Activated CD4-positive, alpha-beta T cell treated with anti-CD3 and anti-CD28 coated beads, Interleukin-2, amount 10 ng/mL, durations not matched to agents 24 days and 14 days (primary cell): ENCODE results near the gene ST6GALNAC5. TPM values are rescaled to one million over a fixed set of nuclear protein-coding genes. Genes with fewer than 3 reads are reported as not detected.
"Not testable (repeated sequence)": the region's sequence is repeated elsewhere in the genome, so short reads cannot be mapped to it uniquely, and the experiment has no call there.

ENCODE experiments used
- DNase-seq: peaks from one replicate; pipeline ENCODE4 v3.0.0; 2022
- H3K27ac Mint-ChIP-seq: one replicate; pipeline ENCODE4 v1.8.0; 2022; ENCODE audit warnings: mild to moderate bottlenecking, mixed read lengths
- H3K27me3 Mint-ChIP-seq: one replicate; pipeline ENCODE4 v1.8.0; 2022; ENCODE audit warnings: mixed read lengths
- H3K36me3 Mint-ChIP-seq: one replicate; pipeline ENCODE4 v1.8.0; 2022; ENCODE audit warnings: low read depth, mild to moderate bottlenecking, mixed read lengths
- H3K4me1 Mint-ChIP-seq: one replicate; pipeline ENCODE4 v1.8.0; 2021; ENCODE audit warnings: mixed read lengths
- H3K4me3 Mint-ChIP-seq: one replicate; pipeline ENCODE4 v1.8.0; 2022; ENCODE audit warnings: mild to moderate bottlenecking, moderate library complexity, mixed read lengths
- H3K9me3 Mint-ChIP-seq: one replicate; pipeline ENCODE4 v1.8.0; 2021; ENCODE audit warnings: mixed read lengths
- intact Hi-C: fragments of 100-400 bp; cut with micrococcal nuclease; formaldehyde crosslinking; loops from one replicate; pipeline ENCODE4 v1.15.1; 2023
- total RNA-seq: library from RNA; stranded (reverse); gene quantifications from 2 replicates; pipeline ENCODE4 v1.2.3, GENCODE V29; 2022

ST6GALNAC5 gene
- total RNA-seq, 1 donor from 2014 or later: not detected

GRCh38 chr1:76876655-76877395, 9.5 kb downstream of the ST6GALNAC5 start:
- Mint-ChIP-seq H3K9me3 (peaks cover 6% of the 10 kb centered on the region), H3K36me3 (no peaks in the 10 kb centered on the region), H3K27ac (no peak overlapping the region), H3K27me3 (peaks cover 6% of the 10 kb centered on the region), H3K4me3 (no peak overlapping the region), H3K4me1 (no peaks in the 10 kb centered on the region)
- intact Hi-C loops: no loop called here
- DNase-seq: no peak

GRCh38 chr1:76879014-76879413, 11.7 kb downstream of the ST6GALNAC5 start:
- H3K27ac Mint-ChIP-seq, H3K4me3 Mint-ChIP-seq, H3K27me3 Mint-ChIP-seq, H3K9me3 Mint-ChIP-seq, intact Hi-C loops, DNase-seq, H3K4me1 Mint-ChIP-seq, H3K36me3 Mint-ChIP-seq: not testable (repeated sequence)

GRCh38 chr1:76881762-76882161, 14.5 kb downstream of the ST6GALNAC5 start:
- intact Hi-C loops: no loop called here
- H3K27ac Mint-ChIP-seq: no peak overlapping the region
- no peaks in the 10 kb centered on the region for H3K9me3 Mint-ChIP-seq
- H3K27me3 Mint-ChIP-seq: peaks cover 6% of the 10 kb centered on the region
- H3K4me3 Mint-ChIP-seq: no peak overlapping the region
- DNase-seq: no peak
- H3K4me1 Mint-ChIP-seq: no peaks in the 10 kb centered on the region
- H3K36me3 Mint-ChIP-seq: no peaks in the 10 kb centered on the region

- no peak for DNase-seq
- peaks cover 8% of the 10 kb centered on the region for H3K27me3 Mint-ChIP-seq
- no peaks in the 10 kb centered on the region for H3K9me3 Mint-ChIP-seq
- H3K4me1 Mint-ChIP-seq: no peaks in the 10 kb centered on the region
- intact Hi-C loops: no loop called here
- H3K4me3 Mint-ChIP-seq: no peak overlapping the region
- H3K27ac Mint-ChIP-seq: no peak overlapping the region
- H3K36me3 Mint-ChIP-seq: no peaks in the 10 kb centered on the region
These were observed 24.8 kb downstream of the ST6GALNAC5 start for GRCh38 chr1:76891931-76892622.

- no peaks in the 10 kb centered on the region for H3K9me3 Mint-ChIP-seq
- no peak overlapping the region for H3K27ac Mint-ChIP-seq
- no peak for DNase-seq
- no peaks in the 10 kb centered on the region for H3K36me3 Mint-ChIP-seq
- intact Hi-C loops: no loop called here
- peaks cover 8% of the 10 kb centered on the region for H3K27me3 Mint-ChIP-seq
- H3K4me1 Mint-ChIP-seq: no peaks in the 10 kb centered on the region
- no peak overlapping the region for H3K4me3 Mint-ChIP-seq
These were observed 25.4 kb downstream of the ST6GALNAC5 start for GRCh38 chr1:76892675-76893074.

GRCh38 chr1:76901158-76901767, 34.0 kb downstream of the ST6GALNAC5 start:
- intact Hi-C loops: no loop called here
- Mint-ChIP-seq H3K4me1 (no peaks in the 10 kb centered on the region), H3K36me3 (no peaks in the 10 kb centered on the region), H3K27me3 (peaks cover 2% of the 10 kb centered on the region), H3K9me3 (no peaks in the 10 kb centered on the region), H3K27ac (no peak overlapping the region), H3K4me3 (no peak overlapping the region)
- DNase-seq: peak; percentile 75

- Mint-ChIP-seq H3K27me3 (peaks cover 2% of the 10 kb centered on the region), H3K27ac (no peak overlapping the region), H3K4me1 (no peaks in the 10 kb centered on the region), H3K9me3 (no peaks in the 10 kb centered on the region), H3K4me3 (no peak overlapping the region), H3K36me3 (no peaks in the 10 kb centered on the region)
- intact Hi-C loops: no loop called here
- no peak for DNase-seq
These were observed 38.8 kb downstream of the ST6GALNAC5 start for GRCh38 chr1:76905876-76906595.

GRCh38 chr1:76909311-76909710, 42.0 kb downstream of the ST6GALNAC5 start:
- Mint-ChIP-seq H3K27ac (no peak overlapping the region), H3K27me3 (no peaks in the 10 kb centered on the region), H3K36me3 (no peaks in the 10 kb centered on the region), H3K4me1 (no peaks in the 10 kb centered on the region), H3K9me3 (no peaks in the 10 kb centered on the region), H3K4me3 (no peak overlapping the region)
- DNase-seq: no peak
- intact Hi-C loops: no loop called here

- intact Hi-C loops: no loop called here
- H3K4me1 Mint-ChIP-seq: no peaks in the 10 kb centered on the region
- H3K4me3 Mint-ChIP-seq: no peak overlapping the region
- H3K27ac Mint-ChIP-seq: no peak overlapping the region
- no peaks in the 10 kb centered on the region for H3K36me3 Mint-ChIP-seq
- DNase-seq: no peak
- peaks cover 5% of the 10 kb centered on the region for H3K27me3 Mint-ChIP-seq
- no peaks in the 10 kb centered on the region for H3K9me3 Mint-ChIP-seq
These were observed 51.8 kb downstream of the ST6GALNAC5 start for GRCh38 chr1:76919085-76919484.

- Mint-ChIP-seq H3K4me3 (no peak overlapping the region), H3K27me3 (peaks cover 5% of the 10 kb centered on the region), H3K9me3 (no peaks in the 10 kb centered on the region), H3K4me1 (no peaks in the 10 kb centered on the region), H3K27ac (no peak overlapping the region), H3K36me3 (no peaks in the 10 kb centered on the region)
- intact Hi-C loops: no loop called here
- DNase-seq: no peak
These were observed 54.3 kb downstream of the ST6GALNAC5 start for GRCh38 chr1:76921590-76921989.

GRCh38 chr1:76925825-76926224, 58.5 kb downstream of the ST6GALNAC5 start:
- Mint-ChIP-seq H3K9me3 (no peaks in the 10 kb centered on the region), H3K4me3 (no peak overlapping the region)
- intact Hi-C loops: no loop called here

GRCh38 chr1:76928522-76928921, 61.2 kb downstream of the ST6GALNAC5 start:
- no peaks in the 10 kb centered on the region for H3K36me3 Mint-ChIP-seq
- H3K4me3 Mint-ChIP-seq: no peak overlapping the region
- DNase-seq: no peak
- H3K4me1 Mint-ChIP-seq: no peaks in the 10 kb centered on the region
- intact Hi-C loops: no loop called here
- H3K27me3 Mint-ChIP-seq: peaks cover 5% of the 10 kb centered on the region
- no peak overlapping the region for H3K27ac Mint-ChIP-seq
- H3K9me3 Mint-ChIP-seq: peaks cover 8% of the 10 kb centered on the region

More at GRCh38 chr1:76925825-76926224, 58.5 kb downstream of the ST6GALNAC5 start:
- Mint-ChIP-seq H3K4me1 (no peaks in the 10 kb centered on the region), H3K27me3 (peaks cover 4% of the 10 kb centered on the region), H3K27ac (no peak overlapping the region), H3K36me3 (no peaks in the 10 kb centered on the region)
- DNase-seq: no peak

- H3K36me3 Mint-ChIP-seq: no peaks in the 10 kb centered on the region
These were observed 61.9 kb downstream of the ST6GALNAC5 start for GRCh38 chr1:76929136-76929535.

More at GRCh38 chr1:76929136-76929535, 61.9 kb downstream of the ST6GALNAC5 start:
- Mint-ChIP-seq H3K4me1 (no peaks in the 10 kb centered on the region), H3K27ac (no peak overlapping the region), H3K9me3 (peaks cover 8% of the 10 kb centered on the region), H3K4me3 (no peak overlapping the region), H3K27me3 (peaks cover 5% of the 10 kb centered on the region)
- intact Hi-C loops: no loop called here
- DNase-seq: no peak
